Mucosa of descending colon (tissue), 3 donors: ENCODE data around the gene WIZ. TPM values are rescaled to one million over a fixed set of nuclear protein-coding genes. Genes with fewer than 3 reads are reported as not detected.
A peak's percentile ranks its signal among the peaks of the same experiment; 100 is the strongest.

Experiments
- ATAC-seq: fragments of 200-7000 bp; cut with Tn5 transposase; one replicate; pipeline ENCODE4 v1.9.1; 2020; ENCODE audit warnings: mild to moderate bottlenecking, moderate library complexity
- DNase-seq, 3 donors: peaks; one replicate each; pipeline ENCODE4 v3.0.0-alpha.2; 2020
- H3K36me3 ChIP-seq: fragments of 200-600 bp; one replicate; pipeline ENCODE4 v1.8.0; 2021; ENCODE audit warnings: low read depth, mild to moderate bottlenecking
- H3K4me1 ChIP-seq: fragments of 200-600 bp; one replicate; pipeline ENCODE4 v1.8.0; 2021; ENCODE audit warnings: low read depth, mild to moderate bottlenecking
- H3K4me3 ChIP-seq: fragments of 200-600 bp; one replicate; pipeline ENCODE4 v1.8.0; 2021; ENCODE audit warnings: mild to moderate bottlenecking
- H3K9me3 ChIP-seq: fragments of 200-600 bp; one replicate; pipeline ENCODE4 v1.8.0; 2021; ENCODE audit warnings: mild to moderate bottlenecking
- CTCF ChIP-seq: fragments of 200-600 bp; IDR thresholded peaks from one replicate; pipeline ENCODE4 v1.8.0; 2022; ENCODE audit warnings: antibody characterized with exemption, mild to moderate bottlenecking
- intact Hi-C, 2 donors: fragments of 100-400 bp; cut with DNase I in 1 of 2; cut with micrococcal nuclease in 1 of 2; formaldehyde crosslinking; loops; one replicate each; pipeline versions ENCODE4 v1.11.0 to v1.11.1; 2022; cut with DNase I, micrococcal nuclease
- total RNA-seq, 3 donors: library from RNA; stranded (reverse); fragmentation: NEBNext Ultra II Directional in 2 of 3; extraction: Animal tissue kit (Norgen Biotek cat#: 25700) in 2 of 3; gene quantifications; one replicate each; pipeline versions ENCODE4 v1.2.1 to v1.2.4, GENCODE V29; 2021 to 2023
- donor health status: DM: no; HTN: no; CAD: no; lungs with moderate emphysema.
- donor health status: DM: no; HTN: no; CAD: no.
- donor health status: DM: no; HTN: yes; CAD: no.

WIZ gene
- total RNA-seq, 3 donors from 2014 or later: 26.7 to 39.9 (median 28.1) TPM

- Histone ChIP-seq H3K4me3 (no peak overlapping the region), H3K9me3 (no peaks in the 10 kb centered on the region), H3K4me1 (peaks cover 23% of the 10 kb centered on the region), H3K36me3 (no peaks in the 10 kb centered on the region)
- ATAC-seq (peak; percentile 72), DNase-seq (peak; percentile 86 to 90 (median 88))
- intact Hi-C loops: no loop called here
- TF ChIP-seq CTCF: no peak
Observed at GRCh38 chr19:15452111-15453047, 2.6 kb upstream of the WIZ start.

GRCh38 chr19:15450528-15450890 is 753 bp upstream of the WIZ start:
- no peak for TF ChIP-seq CTCF
- DNase-seq (no peak), ATAC-seq (no peak)
- no peaks in the 10 kb centered on the region for H3K9me3 ChIP-seq
- intact Hi-C loops: no loop called here
- no peak overlapping the region for H3K4me3 ChIP-seq
- peaks cover 17% of the 10 kb centered on the region for H3K4me1 ChIP-seq
- H3K36me3 ChIP-seq: no peaks in the 10 kb centered on the region

GRCh38 chr19:15448778-15449619 is 757 bp downstream of the WIZ start:
- peaks cover 17% of the 10 kb centered on the region for H3K4me1 ChIP-seq
- ATAC-seq (no peak), DNase-seq (no peak)
- H3K9me3 ChIP-seq: no peaks in the 10 kb centered on the region
- H3K4me3 ChIP-seq: peak overlapping the region; percentile 26
- no peak for TF ChIP-seq CTCF
- intact Hi-C loops: no loop called here
- no peaks in the 10 kb centered on the region for H3K36me3 ChIP-seq

GRCh38 chr19:15448044-15448777 is 1.5 kb downstream of the WIZ start:
- intact Hi-C loops: no loop called here
- DNase-seq: no peak
- Histone ChIP-seq H3K4me3 (no peak overlapping the region), H3K4me1 (peaks cover 13% of the 10 kb centered on the region), H3K9me3 (no peaks in the 10 kb centered on the region), H3K36me3 (no peaks in the 10 kb centered on the region)
- TF ChIP-seq CTCF: no peak
- ATAC-seq: no peak

GRCh38 chr19:15447057-15447456 is 2.7 kb downstream of the WIZ start:
- no peaks in the 10 kb centered on the region for H3K36me3 ChIP-seq
- no peaks in the 10 kb centered on the region for H3K9me3 ChIP-seq
- TF ChIP-seq CTCF: no peak
- intact Hi-C loops: no loop called here
- no peak for DNase-seq
- H3K4me3 ChIP-seq: no peak overlapping the region
- ATAC-seq: no peak
- peaks cover 7% of the 10 kb centered on the region for H3K4me1 ChIP-seq
